Inferior parietal cortex (tissue), 1 donor: ENCODE data around the gene MARCHF11.

ENCODE experiments used
- DNase-seq: peaks from one replicate; pipeline ENCODE4 v3.0.0-alpha.2; 2016; ENCODE audit errors: extremely low spot score

MARCHF11 gene

DNA sequence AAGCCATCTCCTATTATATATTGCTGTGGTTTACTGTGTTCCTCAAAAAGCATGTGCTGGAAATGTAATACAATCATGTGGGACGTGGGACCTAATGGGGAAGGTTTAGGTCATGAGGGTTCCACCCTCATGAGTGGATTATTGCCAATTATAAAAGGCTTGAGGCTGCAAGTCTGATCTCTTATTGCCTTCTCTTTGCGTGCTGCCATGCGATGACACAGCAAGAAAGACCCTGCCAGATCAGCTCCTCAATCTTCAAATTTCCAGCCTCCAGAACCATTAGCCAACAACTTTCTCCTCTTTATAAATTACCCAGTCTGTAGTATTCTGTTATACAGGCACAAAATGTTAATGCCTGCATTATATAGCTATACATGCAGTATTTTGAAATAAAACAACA, 45.4 kb downstream of the MARCHF11 start:
- no peak for DNase-seq

DNA sequence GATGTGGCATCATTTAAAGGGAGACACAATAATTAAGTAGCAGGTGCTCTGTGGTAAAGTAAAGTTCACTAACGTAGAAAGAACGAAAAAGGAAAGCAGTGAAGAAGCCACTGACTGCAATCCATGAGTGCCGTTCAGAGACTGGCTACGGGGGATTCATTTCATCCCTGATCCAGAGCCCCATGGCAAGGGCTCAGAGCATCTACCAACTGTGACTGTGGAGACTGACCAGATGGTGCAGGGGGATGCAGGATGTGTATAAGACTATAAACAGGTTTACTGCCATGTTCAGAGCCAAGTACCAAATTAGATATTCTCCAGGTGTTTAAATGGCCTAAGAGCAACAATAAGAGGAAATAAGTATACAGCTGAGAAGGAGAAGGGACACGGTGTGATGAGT, 47.7 kb downstream of the MARCHF11 start:
- DNase-seq, result no peak

DNA sequence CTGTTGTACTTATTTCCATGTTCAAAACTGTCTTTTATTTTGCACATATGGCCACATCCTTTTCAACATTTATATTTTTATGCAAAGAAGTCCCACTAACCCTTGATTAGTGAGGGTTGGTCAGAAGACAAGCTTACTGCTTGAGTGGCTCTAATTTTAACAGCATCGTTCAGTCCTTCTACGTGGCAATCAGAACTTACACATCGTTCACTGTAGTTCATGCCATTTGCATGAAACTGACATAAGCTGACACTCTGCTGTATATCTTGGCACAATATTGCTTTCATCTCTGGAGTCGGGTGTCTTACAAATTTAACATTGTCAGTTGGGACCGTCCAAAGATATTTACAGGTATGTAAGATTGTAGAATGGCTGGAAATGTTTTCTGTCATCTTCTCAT, 50.6 kb downstream of the MARCHF11 start:
- DNase-seq, result no peak

DNA sequence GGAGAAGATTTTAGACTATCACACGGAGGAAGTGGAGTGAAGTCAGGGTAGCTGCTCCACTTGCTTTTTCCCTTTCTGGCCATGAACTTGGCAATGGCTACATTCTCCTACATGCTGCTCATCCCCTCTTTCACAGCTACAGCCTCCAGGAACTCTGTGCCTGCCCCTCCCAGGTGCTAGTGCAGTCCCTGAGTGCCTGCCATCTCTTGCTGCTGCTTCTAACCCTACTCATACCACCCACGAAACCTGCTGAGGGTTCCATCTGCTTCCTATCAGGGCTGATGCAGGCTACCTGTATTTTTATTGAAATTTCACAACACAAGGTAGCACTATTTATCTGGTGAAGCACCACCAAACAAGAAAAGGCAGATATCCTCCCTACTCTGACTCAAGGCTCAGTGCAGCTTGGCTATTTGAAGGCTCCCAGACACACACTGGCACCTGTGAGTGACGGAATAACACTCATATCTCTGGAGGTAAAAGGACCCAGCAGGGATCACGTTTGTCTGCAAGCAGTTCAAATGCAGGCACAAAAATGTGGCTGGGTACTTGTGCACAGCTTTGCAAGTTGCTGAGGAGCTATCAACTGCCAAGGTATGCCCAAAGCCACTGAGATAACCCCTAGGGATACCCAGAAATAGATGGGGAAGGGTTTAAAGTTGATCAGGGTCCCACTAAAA, 51.6 kb downstream of the MARCHF11 start:
- DNase-seq, result no peak

DNA sequence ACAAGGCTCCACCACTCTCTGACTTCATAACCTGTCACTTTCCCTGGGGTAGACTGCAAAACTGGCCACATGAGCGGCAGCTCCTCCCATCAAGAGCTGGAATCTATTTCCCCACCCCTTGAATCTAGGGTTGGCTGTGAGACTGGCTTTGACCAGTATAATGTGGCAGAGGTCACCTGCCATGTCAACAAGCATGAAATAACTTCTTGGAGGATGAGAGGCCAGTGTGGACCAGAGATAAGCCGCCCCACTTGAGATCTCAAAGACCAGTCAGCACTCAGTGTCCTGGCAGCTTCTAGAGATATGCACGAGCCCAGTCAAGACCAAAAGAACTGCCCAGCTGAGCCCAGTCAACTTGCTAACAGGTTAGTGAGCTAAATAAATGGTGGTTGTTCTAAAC, 59.0 kb downstream of the MARCHF11 start:
- no peak for DNase-seq

GRCh38 chr5:16119790-16120189, 59.8 kb downstream of the MARCHF11 start:
- DNase-seq, result no peak

DNA sequence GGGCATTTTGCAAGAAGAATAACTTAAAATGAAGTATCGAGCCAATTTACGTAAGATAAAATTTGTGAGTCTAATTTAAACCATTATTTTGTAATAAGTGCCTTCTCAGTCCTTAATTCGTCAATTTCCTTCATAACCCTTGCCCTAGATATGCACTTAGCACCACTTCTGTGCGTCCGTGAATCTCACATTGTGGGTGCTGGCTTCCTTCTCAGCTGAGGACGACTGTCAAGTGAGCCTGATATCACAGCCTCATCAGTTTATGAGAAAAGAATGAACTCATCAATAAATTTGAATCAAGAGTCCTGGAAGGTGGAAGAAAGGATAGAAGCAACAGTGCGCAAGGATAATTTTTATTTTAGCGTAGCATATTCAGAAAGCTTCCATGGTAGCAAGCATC, 64.5 kb downstream of the MARCHF11 start:
- no peak for DNase-seq

DNA sequence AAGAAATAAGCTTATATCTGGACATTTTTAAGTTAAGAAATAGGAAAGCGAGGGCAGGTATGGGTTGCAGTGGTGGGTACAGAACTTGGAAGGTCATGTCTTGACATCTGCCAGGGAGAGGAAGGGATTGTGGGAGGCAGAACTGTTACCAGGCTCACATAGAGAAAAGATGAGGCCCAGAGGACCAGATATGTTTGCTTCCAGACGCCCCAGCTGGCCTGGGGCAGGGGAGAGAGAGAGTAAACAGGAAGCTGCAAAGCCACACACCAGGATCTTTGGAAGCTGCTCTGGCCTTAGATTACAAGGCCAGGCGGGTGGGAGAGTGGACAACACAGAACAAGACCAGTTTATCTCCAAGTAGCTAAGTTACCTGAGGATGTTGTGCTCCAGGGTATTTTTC, 71.2 kb downstream of the MARCHF11 start:
- no peak for DNase-seq

- no peak for DNase-seq
Observed at GRCh38 chr5:16104961-16105360, 74.6 kb downstream of the MARCHF11 start.

DNA sequence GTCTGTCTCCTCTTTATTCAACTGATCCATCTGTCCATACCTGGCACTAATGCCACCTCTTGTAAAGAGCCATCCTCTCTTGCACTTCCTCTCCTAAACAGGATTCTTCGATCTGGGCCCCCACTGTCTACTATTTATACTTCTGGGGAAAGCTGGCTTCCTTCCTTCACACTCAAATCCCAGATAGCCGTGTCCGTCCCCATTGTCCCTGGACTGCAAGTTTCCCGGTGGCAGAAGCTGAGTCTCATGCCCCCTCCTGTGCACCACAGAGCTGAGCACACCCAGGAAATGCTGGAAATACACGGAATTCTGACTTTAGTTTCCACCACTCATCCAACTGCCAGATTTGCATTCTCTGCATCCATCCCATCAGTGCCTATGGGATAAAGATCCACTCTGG, 84.0 kb downstream of the MARCHF11 start:
- DNase-seq, result no peak

GRCh38 chr5:16090270-16090669, 89.3 kb downstream of the MARCHF11 start:
- no peak for DNase-seq

GRCh38 chr5:16082982-16083381, 96.6 kb downstream of the MARCHF11 start:
- DNase-seq, result no peak

DNA sequence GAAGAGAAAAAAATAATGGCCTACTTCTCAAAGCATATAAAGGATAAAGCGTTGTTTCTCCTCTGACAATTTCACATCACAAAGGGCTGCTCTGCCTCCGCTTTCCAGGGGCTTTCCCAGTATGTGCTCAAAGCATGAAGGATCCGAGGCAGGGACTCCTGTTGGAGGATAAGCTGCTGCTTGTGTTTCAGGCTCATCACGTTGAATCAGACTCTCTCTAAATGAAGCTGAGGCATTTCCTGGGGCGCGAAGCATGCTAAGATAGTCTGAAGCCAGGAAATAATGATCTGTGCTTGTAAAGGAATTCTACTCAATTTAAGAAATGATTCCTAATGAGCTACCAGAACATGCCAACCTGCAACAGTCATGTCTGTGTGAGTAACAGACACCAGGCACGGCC, 97.5 kb downstream of the MARCHF11 start:
- DNase-seq, result no peak

DNA sequence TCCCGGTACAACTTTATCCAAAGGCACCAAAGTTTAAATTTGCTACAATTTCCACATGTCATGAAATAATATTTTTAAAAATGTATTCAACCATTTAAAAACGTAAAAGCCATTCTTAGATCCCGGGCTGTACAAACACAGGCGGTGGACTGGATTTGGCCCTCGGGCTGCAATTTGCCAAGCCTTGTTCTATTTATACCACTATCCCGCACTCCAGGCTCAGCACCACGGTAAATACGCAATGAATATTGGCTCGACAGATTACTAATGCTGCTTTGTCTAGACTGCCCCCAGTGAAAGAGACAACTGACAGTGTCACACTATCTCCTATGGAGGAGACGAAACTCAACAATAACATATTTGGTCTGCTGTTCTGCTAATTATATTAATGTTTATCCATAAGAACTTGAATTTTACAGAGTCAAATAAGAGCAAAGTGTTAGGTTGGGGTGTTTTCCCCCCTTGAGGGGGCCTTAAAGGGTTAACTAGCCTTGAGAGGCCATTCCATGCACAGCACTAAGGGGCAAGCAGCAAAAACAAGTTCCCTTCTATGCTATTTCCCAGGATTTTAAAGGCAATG, 98.1 kb downstream of the MARCHF11 start:
- DNase-seq, result no peak

DNA sequence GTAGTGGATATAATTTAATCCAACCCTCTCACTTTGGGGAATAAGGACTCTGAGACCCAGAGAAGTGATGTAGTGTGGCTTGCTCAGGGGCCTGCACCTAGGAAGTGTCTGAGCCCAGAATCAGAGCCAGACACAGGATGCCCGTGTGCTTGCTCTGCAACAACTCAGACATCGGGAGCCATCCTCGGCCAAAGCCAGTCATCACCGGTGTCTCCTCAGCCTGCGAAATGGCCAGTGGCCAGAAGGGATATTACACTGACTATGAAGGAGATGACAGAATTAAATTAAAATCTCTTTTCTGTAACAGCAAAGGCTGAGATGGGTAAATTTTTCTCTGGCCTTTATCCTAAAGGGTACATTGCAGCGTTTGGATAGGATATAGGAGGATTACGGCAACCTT, 102.9 kb downstream of the MARCHF11 start:
- DNase-seq, result no peak

DNA sequence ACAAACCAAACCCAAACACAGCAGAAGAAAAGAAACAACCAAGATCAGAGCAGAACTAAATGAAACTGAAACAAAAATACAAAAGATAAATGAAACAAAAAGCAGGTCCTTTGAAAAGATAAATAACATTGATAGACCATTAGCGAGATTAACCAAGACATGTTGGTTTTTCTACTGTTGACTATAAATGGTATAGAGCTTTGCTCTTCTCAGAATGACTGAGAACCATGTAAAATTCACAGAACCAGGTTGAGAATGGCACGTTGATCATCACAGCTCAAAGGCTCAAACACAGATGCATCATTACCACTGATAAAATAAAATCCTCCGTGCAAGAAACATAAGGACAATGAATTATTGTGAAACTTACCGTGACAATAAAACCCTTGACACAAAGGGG, 105.2 kb downstream of the MARCHF11 start:
- no peak for DNase-seq

- DNase-seq, result no peak
Observed at GRCh38 chr5:16072616-16073015, 107.0 kb downstream of the MARCHF11 start.

- no peak for DNase-seq
Observed at GRCh38 chr5:16067415-16067814, 112.2 kb downstream of the MARCHF11 start.

DNA sequence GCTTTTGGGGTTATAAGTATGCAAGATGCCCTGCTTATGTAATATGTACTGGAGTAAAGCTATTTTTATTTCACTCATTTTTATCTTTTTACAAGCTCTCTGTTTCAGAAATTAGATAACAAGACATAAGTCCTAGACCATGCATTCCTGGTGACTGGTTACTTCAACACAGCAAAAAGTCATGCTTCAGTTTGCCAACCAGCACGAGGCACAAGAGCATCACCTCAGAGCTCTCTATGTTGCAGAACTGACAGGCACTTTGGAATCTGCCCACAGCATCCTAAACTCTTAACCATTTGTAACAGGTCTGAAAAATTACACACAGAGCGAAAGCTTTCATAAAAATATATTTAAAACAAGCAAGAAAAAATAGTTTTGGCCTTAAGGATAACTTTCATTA, 112.8 kb downstream of the MARCHF11 start:
- DNase-seq, result no peak

DNA sequence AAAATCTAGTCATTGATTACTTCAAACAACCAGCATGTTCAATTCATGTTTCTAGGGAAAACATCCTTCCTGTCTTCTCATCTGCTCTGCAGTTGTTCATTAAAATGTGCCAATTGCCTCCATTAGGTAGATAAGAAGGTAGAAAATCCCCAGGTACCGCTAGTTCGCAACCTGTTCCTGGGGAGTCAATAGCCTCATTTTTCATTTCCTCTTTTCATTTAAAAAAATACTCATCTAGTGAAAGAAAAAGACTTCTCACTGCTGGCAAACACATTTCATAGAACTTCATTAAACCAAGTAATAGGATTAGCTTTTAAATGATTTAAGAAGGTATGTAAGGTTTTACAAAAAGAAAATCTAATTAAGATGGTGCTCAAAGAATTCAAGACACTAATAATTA, 113.3 kb downstream of the MARCHF11 start:
- no peak for DNase-seq

GRCh38 chr5:16065831-16066230, 113.8 kb downstream of the MARCHF11 start:
- DNase-seq, result no peak

DNA sequence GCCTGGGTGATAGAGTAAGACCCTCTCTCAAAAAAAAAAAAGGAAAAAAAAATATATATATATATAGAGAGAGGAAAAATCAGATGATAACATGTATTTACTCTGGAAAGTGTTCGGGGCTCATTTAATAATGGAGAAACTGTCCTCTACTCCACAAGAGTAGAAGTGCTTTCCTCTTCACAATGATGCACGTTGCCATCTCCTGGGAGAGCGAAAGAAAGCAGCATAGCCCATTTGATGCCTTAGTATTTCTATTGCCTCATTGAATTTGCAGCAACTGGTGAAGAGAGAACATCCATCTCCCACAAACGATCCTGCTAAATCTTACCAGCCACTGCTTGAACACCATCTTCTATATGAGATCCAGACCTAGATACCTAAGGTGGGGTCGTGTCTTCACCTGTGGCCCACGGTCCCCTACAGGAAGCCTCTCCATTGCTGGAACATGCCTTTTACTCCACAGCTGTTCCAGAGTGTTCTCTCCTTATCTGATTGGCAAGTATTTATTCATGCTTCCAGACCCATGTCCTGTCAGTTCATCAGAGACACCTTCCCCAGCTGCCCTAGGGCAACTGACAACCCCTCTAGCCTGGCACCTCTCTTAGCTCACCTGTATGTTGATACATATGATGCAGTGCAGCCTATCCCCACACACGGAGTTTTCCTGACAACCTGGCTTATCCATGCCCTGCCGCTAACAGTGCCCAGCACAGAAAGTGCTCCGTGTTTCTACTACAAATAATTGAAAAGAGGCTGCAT, 115.3 kb downstream of the MARCHF11 start:
- no peak for DNase-seq

- DNase-seq, result no peak
Observed at GRCh38 chr5:16061163-16061562, 118.4 kb downstream of the MARCHF11 start.
